ENCODE data around the gene SLC25A12.

DNA sequence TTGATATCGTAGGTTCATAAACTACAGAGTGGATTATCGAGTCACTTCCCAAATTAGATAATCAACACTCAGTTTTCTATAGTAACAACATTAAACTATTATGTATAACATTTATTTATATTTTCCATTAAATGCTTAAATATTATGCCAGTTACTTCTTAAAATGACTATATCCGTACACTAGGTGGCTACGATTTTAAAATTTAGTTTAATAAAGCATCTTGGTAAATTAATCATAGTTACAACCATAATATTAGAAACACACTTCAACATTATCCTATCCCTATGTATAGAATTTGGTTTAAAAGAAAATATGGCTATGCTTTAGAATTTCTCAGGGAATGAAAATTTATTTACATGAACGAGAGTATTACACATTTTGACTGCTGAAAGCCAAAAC, 80.3 kb downstream of the SLC25A12 start:
- TF ChIP-seq, protein P1, sequence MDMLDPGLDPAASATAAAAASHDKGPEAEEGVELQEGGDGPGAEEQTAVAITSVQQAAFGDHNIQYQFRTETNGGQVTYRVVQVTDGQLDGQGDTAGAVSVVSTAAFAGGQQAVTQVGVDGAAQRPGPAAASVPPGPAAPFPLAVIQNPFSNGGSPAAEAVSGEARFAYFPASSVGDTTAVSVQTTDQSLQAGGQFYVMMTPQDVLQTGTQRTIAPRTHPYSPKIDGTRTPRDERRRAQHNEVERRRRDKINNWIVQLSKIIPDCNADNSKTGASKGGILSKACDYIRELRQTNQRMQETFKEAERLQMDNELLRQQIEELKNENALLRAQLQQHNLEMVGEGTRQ (CRISPR knock-in tag; IDR thresholded peaks at IDR 0.05), result no peak
- TF ChIP-seq CC2D1A (IDR thresholded peaks at IDR 0.05) (no peak), ZEB2 (IDR thresholded peaks at IDR 0.05) (no peak), ZNF124 (CRISPR knock-in tag; IDR thresholded peaks at IDR 0.05) (no peak), SIRT6 (IDR thresholded peaks at IDR 0.05; ENCODE audit: low read depth, low read length) (no peak), ELF1 (tag; IDR thresholded peaks at IDR 0.05) (no peak), CHD2 (IDR thresholded peaks at IDR 0.05; ENCODE audit: low read depth, low read length) (no peak)
- TF ChIP-seq, protein P2, sequence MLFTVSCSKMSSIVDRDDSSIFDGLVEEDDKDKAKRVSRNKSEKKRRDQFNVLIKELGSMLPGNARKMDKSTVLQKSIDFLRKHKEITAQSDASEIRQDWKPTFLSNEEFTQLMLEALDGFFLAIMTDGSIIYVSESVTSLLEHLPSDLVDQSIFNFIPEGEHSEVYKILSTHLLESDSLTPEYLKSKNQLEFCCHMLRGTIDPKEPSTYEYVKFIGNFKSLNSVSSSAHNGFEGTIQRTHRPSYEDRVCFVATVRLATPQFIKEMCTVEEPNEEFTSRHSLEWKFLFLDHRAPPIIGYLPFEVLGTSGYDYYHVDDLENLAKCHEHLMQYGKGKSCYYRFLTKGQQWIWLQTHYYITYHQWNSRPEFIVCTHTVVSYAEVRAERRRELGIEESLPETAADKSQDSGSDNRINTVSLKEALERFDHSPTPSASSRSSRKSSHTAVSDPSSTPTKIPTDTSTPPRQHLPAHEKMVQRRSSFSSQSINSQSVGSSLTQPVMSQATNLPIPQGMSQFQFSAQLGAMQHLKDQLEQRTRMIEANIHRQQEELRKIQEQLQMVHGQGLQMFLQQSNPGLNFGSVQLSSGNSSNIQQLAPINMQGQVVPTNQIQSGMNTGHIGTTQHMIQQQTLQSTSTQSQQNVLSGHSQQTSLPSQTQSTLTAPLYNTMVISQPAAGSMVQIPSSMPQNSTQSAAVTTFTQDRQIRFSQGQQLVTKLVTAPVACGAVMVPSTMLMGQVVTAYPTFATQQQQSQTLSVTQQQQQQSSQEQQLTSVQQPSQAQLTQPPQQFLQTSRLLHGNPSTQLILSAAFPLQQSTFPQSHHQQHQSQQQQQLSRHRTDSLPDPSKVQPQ (CRISPR knock-in tag; IDR thresholded peaks at IDR 0.05; ENCODE audit: borderline replicate concordance), result no peak

Measured in K562 (cell line).